Measurements from ENCODE around the gene FIZ1. TPM values are rescaled to one million over a fixed set of nuclear protein-coding genes. Genes with fewer than 3 reads are reported as not detected.

FIZ1 gene
- total RNA-seq, 1 experiment from 2014 or later, result 29.3 TPM

GRCh38 chr19:55625004-55625326, 25.6 kb upstream of the FIZ1 start:
- CTCF ChIA-PET, result interaction anchor here (0.6 to 1.5 kb wide), 8 partner anchors 8 to 955 kb away, joined by 3 to 13 read pairs (median 6); partner anchors contain the start of gene ZNF865
- no peak for DNase-seq (ENCODE audit: low spot score)
- POLR2A ChIA-PET (ENCODE audit: low non-redundant PET), result no interaction called here
- peak overlapping the region; percentile 67 for H3K4me3 ChIP-seq (ENCODE audit: low read depth, low read length, poor library complexity, severe bottlenecking)
- H3K27me3 ChIP-seq (replicated peaks; ENCODE audit: insufficient read depth, low read depth, low read length, poor library complexity), result no peaks in the 10 kb centered on the region
- H3K4me1 ChIP-seq (ENCODE audit: insufficient read depth, low read length, poor library complexity, severe bottlenecking), result peaks cover 5% of the 10 kb centered on the region
- intact Hi-C loops (cut with micrococcal nuclease; ENCODE audit: unreplicated experiment), result no loop called here
- peak overlapping the region; percentile 97 for H3K27ac ChIP-seq (ENCODE audit: low read depth, low read length, poor library complexity, severe bottlenecking)
- TF ChIP-seq CTCF (conservative IDR thresholded peaks at IDR 0.05; ENCODE audit: low read depth, low read length) (no peak), EZH2 (IDR thresholded peaks at IDR 0.05; ENCODE audit: borderline replicate concordance, low read depth, low read length, poor library complexity, severe bottlenecking) (no peak)
- H3K9me3 ChIP-seq (ENCODE audit: low read depth, low read length, poor library complexity, severe bottlenecking), result no peaks in the 10 kb centered on the region
- peaks cover 6% of the 10 kb centered on the region for H3K36me3 ChIP-seq (ENCODE audit: insufficient read depth, low read length, poor library complexity, severe bottlenecking)
- TSS peak; percentile 48 for BruUV-seq (replicated peaks)

GRCh38 chr19:55624109-55625003, 25.0 kb upstream of the FIZ1 start, which contains the start of gene ZNF784:
Gene ZNF784, minus strand, starts transcription at chr19:55624566. Its CDS starts 5 bp downstream, at chr19:55624561.
- peaks cover 5% of the 10 kb centered on the region for H3K4me1 ChIP-seq (ENCODE audit: insufficient read depth, low read length, poor library complexity, severe bottlenecking)
- ChIA-PET CTCF (interaction anchor here (0.6 to 1.5 kb wide), 9 partner anchors 9 to 956 kb away, joined by 3 to 13 read pairs (median 6); partner anchors contain the start of gene ZNF865), POLR2A (ENCODE audit: low non-redundant PET) (interaction anchor here (0.6 kb wide), 1 partner anchor 646 kb away, joined by 4 read pairs; no protein-coding TSS in a partner anchor)
- H3K27ac ChIP-seq (ENCODE audit: low read depth, low read length, poor library complexity, severe bottlenecking), result peak within 1 kb of the TSS; percentile 97
- no TSS peak for BruUV-seq (replicated peaks)
- intact Hi-C loops (cut with micrococcal nuclease; ENCODE audit: unreplicated experiment), result no loop called here
- DNase-seq (ENCODE audit: low spot score), result peak; percentile 96
- no peak for TF ChIP-seq EZH2 (IDR thresholded peaks at IDR 0.05; ENCODE audit: borderline replicate concordance, low read depth, low read length, poor library complexity, severe bottlenecking)
- no peak for TF ChIP-seq CTCF (conservative IDR thresholded peaks at IDR 0.05; ENCODE audit: low read depth, low read length)
- peak within 1 kb of the TSS; percentile 67 for H3K4me3 ChIP-seq (ENCODE audit: low read depth, low read length, poor library complexity, severe bottlenecking)
- peaks cover 6% of the 10 kb centered on the region for H3K36me3 ChIP-seq (ENCODE audit: insufficient read depth, low read length, poor library complexity, severe bottlenecking)
- no peaks in the 10 kb centered on the region for H3K27me3 ChIP-seq (replicated peaks; ENCODE audit: insufficient read depth, low read depth, low read length, poor library complexity)
- no peaks in the 10 kb centered on the region for H3K9me3 ChIP-seq (ENCODE audit: low read depth, low read length, poor library complexity, severe bottlenecking)

- TF ChIP-seq EZH2 (IDR thresholded peaks at IDR 0.05; ENCODE audit: borderline replicate concordance, low read depth, low read length, poor library complexity, severe bottlenecking) (no peak), CTCF (conservative IDR thresholded peaks at IDR 0.05; ENCODE audit: low read depth, low read length) (no peak)
- intact Hi-C loops (cut with micrococcal nuclease; ENCODE audit: unreplicated experiment), result no loop called here
- no peak for DNase-seq (ENCODE audit: low spot score)
- Histone ChIP-seq H3K27ac (ENCODE audit: low read depth, low read length, poor library complexity, severe bottlenecking) (peak overlapping the region; percentile 6), H3K9me3 (ENCODE audit: low read depth, low read length, poor library complexity, severe bottlenecking) (no peaks in the 10 kb centered on the region), H3K4me3 (ENCODE audit: low read depth, low read length, poor library complexity, severe bottlenecking) (peak overlapping the region; percentile 67), H3K27me3 (replicated peaks; ENCODE audit: insufficient read depth, low read depth, low read length, poor library complexity) (no peaks in the 10 kb centered on the region), H3K4me1 (ENCODE audit: insufficient read depth, low read length, poor library complexity, severe bottlenecking) (peaks cover 5% of the 10 kb centered on the region), H3K36me3 (ENCODE audit: insufficient read depth, low read length, poor library complexity, severe bottlenecking) (peaks cover 6% of the 10 kb centered on the region)
- TSS peak; percentile 60 for BruUV-seq (replicated peaks)
- ChIA-PET POLR2A (ENCODE audit: low non-redundant PET) (no interaction called here), CTCF (interaction anchor here (1.5 kb wide), 1 partner anchor 17 kb away, joined by 6 read pairs; the partner anchor contains the start of gene ZNF865)
These were observed 24.2 kb upstream of the FIZ1 start for GRCh38 chr19:55623561-55623960.

Measured in A673 (cell line).